Purkinje cell (primary cell): ENCODE data around the gene VRTN. TPM values are rescaled to one million over a fixed set of nuclear protein-coding genes. Genes with fewer than 3 reads are reported as not detected.

ENCODE experiments used
- polyA plus RNA-seq: library from polyadenylated mRNA; unstranded; fragments of >200 nt; fragmentation: Nextera tagmentation; gene quantifications from 2 replicates; pipeline ENCODE4 v1.2.1, GENCODE V29; 2014

VRTN gene
- polyA plus RNA-seq: not detected in 2 replicates

GRCh38 chr14:74348241-74348734, at the start of gene VRTN:
TSS of gene VRTN (plus strand) at chr14:74348471. CDS start at chr14:74356784, 8,313 bp downstream.

GRCh38 chr14:74302634-74303569, 45.4 kb upstream of the VRTN start, which contains the start of gene ABCD4:
TSS of gene ABCD4 (minus strand) at chr14:74302934. CDS start at chr14:74302912, 22 bp downstream.

Other genes starting within 250 kb of the VRTN start
- not detected in 2 replicates for gene VSX2, start 109.0 kb upstream of the VRTN start, polyA plus RNA-seq
- 0.91 and 7.6 TPM in 2 replicates for gene ABCD4, start 45.5 kb upstream of the VRTN start, polyA plus RNA-seq
- gene SYNDIG1L, start 77.7 kb downstream of the VRTN start, polyA plus RNA-seq: not detected in 2 replicates
- gene NPC2, start 144.8 kb downstream of the VRTN start, polyA plus RNA-seq: 81.6 and 104 TPM in 2 replicates
- gene ISCA2, start 145.3 kb downstream of the VRTN start, polyA plus RNA-seq: 19.1 and 54.8 TPM in 2 replicates